Measurements from ENCODE around the gene CHRNB2. TPM values are rescaled to one million over a fixed set of nuclear protein-coding genes. Genes with fewer than 3 reads are reported as not detected.

The CHRNB2 gene
- total RNA-seq, 1 experiment from 2014 or later, result 1.8 TPM

DNA sequence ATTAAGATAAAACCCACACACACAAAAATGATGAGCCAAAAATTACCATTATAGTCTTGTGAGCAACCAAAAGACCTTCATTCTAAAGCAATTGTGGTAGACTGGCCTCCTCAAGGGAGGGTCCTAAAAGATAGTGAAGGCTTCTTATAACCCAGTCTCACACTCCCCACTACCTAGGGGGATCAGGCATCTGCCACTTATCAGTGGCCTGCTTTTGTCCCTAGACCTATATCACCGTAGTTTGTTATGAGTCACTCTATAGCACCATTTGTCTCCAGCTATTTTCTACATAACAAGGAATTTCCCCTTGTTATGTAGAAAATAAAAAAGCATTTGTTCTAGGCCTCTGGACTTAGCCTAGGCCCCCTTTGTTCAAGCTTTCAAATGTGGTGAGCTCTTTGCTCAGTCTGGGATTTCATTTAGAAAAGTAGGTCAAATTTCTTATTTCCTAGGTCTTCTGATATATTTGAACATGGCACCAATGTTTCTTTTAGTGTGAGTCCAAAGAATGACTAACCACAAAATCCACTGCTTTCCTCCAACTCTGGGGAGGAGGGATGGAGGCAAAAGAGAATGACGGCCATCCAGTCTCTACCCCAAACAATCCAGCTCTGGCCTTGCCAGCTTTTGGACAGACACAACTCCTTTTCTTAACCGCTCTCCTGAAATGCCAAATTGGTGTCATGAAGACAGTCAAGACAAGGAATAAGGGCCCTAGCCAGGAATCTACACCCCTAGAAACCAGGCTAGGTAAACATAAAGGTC lies 31.5 kb downstream of the CHRNB2 start:
- H2BK15ac ChIP-seq (ENCODE audit: low read depth, low read length), result no peak overlapping the region

More for the DNA sequence above, 31.5 kb downstream of the CHRNB2 start:
- Mint-ChIP-seq H3K9me3 (no peaks in the 10 kb centered on the region), H3K4me3 (no peak overlapping the region), H3K36me3 (ENCODE audit: insufficient read depth in 1 of 3, low read depth in 3 of 3) (peaks cover 58 to 85% (median 75%) of the 10 kb centered on the region in 3 experiments), H3K27me3 (ENCODE audit: low read depth) (no peaks in the 10 kb centered on the region), H3K4me1 (peaks cover 7 to 13% of the 10 kb centered on the region in 2 experiments), H3K27ac (peak overlapping the region in 2 of 3 experiments; percentile 70 to 92; a peak in 1 of 7 replicates)
- H3K18ac ChIP-seq (ENCODE audit: insufficient read length, low read depth, low read length), result no peak overlapping the region
- H3K79me1 ChIP-seq (ENCODE audit: insufficient read depth, low read depth, low read length, poor library complexity, severe bottlenecking), result peaks cover 10% of the 10 kb centered on the region
- no peak overlapping the region for H4K5ac ChIP-seq (ENCODE audit: insufficient read length, low read depth, low read length)
- no peak overlapping the region for H4K91ac ChIP-seq (ENCODE audit: insufficient read length, low read depth, low read length)
- no peak overlapping the region for H3K4ac ChIP-seq (ENCODE audit: low read depth, low read length)
- no peak overlapping the region for H2BK12ac ChIP-seq (ENCODE audit: insufficient read length, low read depth, low read length)
- H3K79me2 ChIP-seq (ENCODE audit: insufficient read depth, low read length), result peaks cover 26% of the 10 kb centered on the region; the same call in 1 of the 2 replicates
- H3K23ac ChIP-seq (ENCODE audit: insufficient read length, low read depth, low read length), result no peak overlapping the region
- no peak for DNase-seq
- no CpG with 5 or more reads among the region's 3 CpGs for WGBS (ENCODE audit: extremely low coverage, insufficient read length, low lambda C conversion rate)
- H3K27me3 ChIP-seq (ENCODE audit: insufficient read depth, low read length), result no peaks in the 10 kb centered on the region
- no peaks in the 10 kb centered on the region for H3K4me1 ChIP-seq (ENCODE audit: insufficient read depth, low read length)
- TF ChIP-seq, protein P1, sequence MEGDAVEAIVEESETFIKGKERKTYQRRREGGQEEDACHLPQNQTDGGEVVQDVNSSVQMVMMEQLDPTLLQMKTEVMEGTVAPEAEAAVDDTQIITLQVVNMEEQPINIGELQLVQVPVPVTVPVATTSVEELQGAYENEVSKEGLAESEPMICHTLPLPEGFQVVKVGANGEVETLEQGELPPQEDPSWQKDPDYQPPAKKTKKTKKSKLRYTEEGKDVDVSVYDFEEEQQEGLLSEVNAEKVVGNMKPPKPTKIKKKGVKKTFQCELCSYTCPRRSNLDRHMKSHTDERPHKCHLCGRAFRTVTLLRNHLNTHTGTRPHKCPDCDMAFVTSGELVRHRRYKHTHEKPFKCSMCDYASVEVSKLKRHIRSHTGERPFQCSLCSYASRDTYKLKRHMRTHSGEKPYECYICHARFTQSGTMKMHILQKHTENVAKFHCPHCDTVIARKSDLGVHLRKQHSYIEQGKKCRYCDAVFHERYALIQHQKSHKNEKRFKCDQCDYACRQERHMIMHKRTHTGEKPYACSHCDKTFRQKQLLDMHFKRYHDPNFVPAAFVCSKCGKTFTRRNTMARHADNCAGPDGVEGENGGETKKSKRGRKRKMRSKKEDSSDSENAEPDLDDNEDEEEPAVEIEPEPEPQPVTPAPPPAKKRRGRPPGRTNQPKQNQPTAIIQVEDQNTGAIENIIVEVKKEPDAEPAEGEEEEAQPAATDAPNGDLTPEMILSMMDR (conservative IDR thresholded peaks at IDR 0.05), result no peak
- H3K23me2 ChIP-seq (ENCODE audit: insufficient read length, low read depth, low read length, poor library complexity, severe bottlenecking), result no peaks in the 10 kb centered on the region
- no peak overlapping the region for H2BK20ac ChIP-seq (ENCODE audit: low read depth, low read length, poor library complexity, severe bottlenecking)
- no peak overlapping the region for H3K9ac ChIP-seq (ENCODE audit: extremely low read depth, insufficient read length, low read length)
- no peak overlapping the region for H3K14ac ChIP-seq (ENCODE audit: insufficient read depth, low read length)
- H2BK120ac ChIP-seq (ENCODE audit: low read depth, low read length, poor library complexity, severe bottlenecking), result no peak overlapping the region
- H3K9me3 ChIP-seq (ENCODE audit: control insufficient read depth, low read depth, low read length), result no peaks in the 10 kb centered on the region
- no peaks in the 10 kb centered on the region for H4K20me1 ChIP-seq (ENCODE audit: control insufficient read depth, insufficient read depth, insufficient read length)
- no peak overlapping the region for H3K56ac ChIP-seq (ENCODE audit: insufficient read length, low read depth, low read length)
- H3T11ph ChIP-seq (ENCODE audit: low read length), result no peak overlapping the region
- H2BK5ac ChIP-seq (ENCODE audit: insufficient read length, low read length), result no peak overlapping the region
- no peak overlapping the region for H3K27ac ChIP-seq (ENCODE audit: insufficient read length, low read depth, low read length)
- no peak overlapping the region for H2AK5ac ChIP-seq (ENCODE audit: insufficient read length, low read length)
- H3K4me2 ChIP-seq (ENCODE audit: insufficient read depth, insufficient read length, low read length), result no peak overlapping the region
- no peak overlapping the region for H2AFZ ChIP-seq (ENCODE audit: low read length)
- H4K8ac ChIP-seq (replicated peaks; ENCODE audit: insufficient read length, low read depth, low read length), result no peak overlapping the region
